ENCODE data around the gene MYRIP.

DNA sequence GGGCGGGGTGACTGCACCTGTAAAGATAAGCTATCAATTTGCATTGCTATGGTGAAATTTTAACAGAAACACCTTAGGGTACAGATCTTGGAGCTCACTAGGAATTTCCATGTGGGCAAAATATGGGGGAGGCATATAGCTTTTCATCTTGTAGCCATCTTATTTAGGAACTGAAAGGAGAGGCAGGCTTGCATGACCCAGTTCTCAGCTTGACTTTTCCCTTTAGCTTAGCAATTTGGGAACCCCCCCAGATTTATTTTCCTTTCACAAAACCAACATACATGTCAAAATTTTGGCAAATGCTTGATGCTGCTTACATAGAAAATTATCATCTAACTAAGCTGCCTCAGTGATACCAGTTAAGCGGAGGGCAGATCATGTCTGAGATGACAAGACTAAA lies 445.1 kb downstream of the MYRIP start:
- TF ChIP-seq, protein P1, sequence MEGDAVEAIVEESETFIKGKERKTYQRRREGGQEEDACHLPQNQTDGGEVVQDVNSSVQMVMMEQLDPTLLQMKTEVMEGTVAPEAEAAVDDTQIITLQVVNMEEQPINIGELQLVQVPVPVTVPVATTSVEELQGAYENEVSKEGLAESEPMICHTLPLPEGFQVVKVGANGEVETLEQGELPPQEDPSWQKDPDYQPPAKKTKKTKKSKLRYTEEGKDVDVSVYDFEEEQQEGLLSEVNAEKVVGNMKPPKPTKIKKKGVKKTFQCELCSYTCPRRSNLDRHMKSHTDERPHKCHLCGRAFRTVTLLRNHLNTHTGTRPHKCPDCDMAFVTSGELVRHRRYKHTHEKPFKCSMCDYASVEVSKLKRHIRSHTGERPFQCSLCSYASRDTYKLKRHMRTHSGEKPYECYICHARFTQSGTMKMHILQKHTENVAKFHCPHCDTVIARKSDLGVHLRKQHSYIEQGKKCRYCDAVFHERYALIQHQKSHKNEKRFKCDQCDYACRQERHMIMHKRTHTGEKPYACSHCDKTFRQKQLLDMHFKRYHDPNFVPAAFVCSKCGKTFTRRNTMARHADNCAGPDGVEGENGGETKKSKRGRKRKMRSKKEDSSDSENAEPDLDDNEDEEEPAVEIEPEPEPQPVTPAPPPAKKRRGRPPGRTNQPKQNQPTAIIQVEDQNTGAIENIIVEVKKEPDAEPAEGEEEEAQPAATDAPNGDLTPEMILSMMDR (IDR thresholded peaks at IDR 0.05): no peak
- TF ChIP-seq EP300 (IDR thresholded peaks at IDR 0.05) (no peak), POLR2AphosphoS5 (IDR thresholded peaks at IDR 0.05) (no peak)
